ENCODE measurements around the gene KCTD2.

The KCTD2 gene

GRCh38 chr17:75078284-75079022 is 31.4 kb downstream of the KCTD2 start:
- peak; percentile 93 for FAIRE-seq

- FAIRE-seq: no peak
These were observed 32.0 kb downstream of the KCTD2 start for GRCh38 chr17:75079023-75079373.

- no peak for FAIRE-seq
These were observed 34.9 kb downstream of the KCTD2 start for GRCh38 chr17:75081611-75082540.

GRCh38 chr17:75082683-75083082 is 35.7 kb downstream of the KCTD2 start:
- FAIRE-seq: no peak

GRCh38 chr17:75084039-75084660 is 37.1 kb downstream of the KCTD2 start:
- no peak for FAIRE-seq

GRCh38 chr17:75086496-75087181 is 39.6 kb downstream of the KCTD2 start:
- no peak for FAIRE-seq

GRCh38 chr17:75087182-75087557 is 40.1 kb downstream of the KCTD2 start:
- no peak for FAIRE-seq

GRCh38 chr17:75087558-75088453 is 40.8 kb downstream of the KCTD2 start, which contains the start of gene SLC16A5:
Gene SLC16A5, plus strand, starts transcription at chr17:75087954. Its CDS starts 5,683 bp downstream, at chr17:75093637.
- FAIRE-seq: peak; percentile 94

- FAIRE-seq: no peak
These were observed 41.7 kb downstream of the KCTD2 start for GRCh38 chr17:75088465-75089417.

GRCh38 chr17:75090871-75091854 is 44.1 kb downstream of the KCTD2 start:
- no peak for FAIRE-seq

- FAIRE-seq: no peak
These were observed 44.9 kb downstream of the KCTD2 start for GRCh38 chr17:75091855-75092327.

GRCh38 chr17:75093548-75094158 is 46.6 kb downstream of the KCTD2 start:
- no peak for FAIRE-seq

- no peak for FAIRE-seq
These were observed 47.9 kb downstream of the KCTD2 start for GRCh38 chr17:75094871-75095399.

GRCh38 chr17:75096082-75096625 is 49.1 kb downstream of the KCTD2 start:
- FAIRE-seq: no peak

- FAIRE-seq: no peak
These were observed 50.8 kb downstream of the KCTD2 start for GRCh38 chr17:75097865-75098264.

GRCh38 chr17:75098861-75099260 is 51.8 kb downstream of the KCTD2 start:
- no peak for FAIRE-seq

- no peak for FAIRE-seq
These were observed 53.0 kb downstream of the KCTD2 start for GRCh38 chr17:75099881-75100595.

All from G401.6 (cell line).